NCI-H1417 treated with DMSO at 0.1 percent for 48 hours (cell line): ENCODE data around the gene ZNF688.
A peak's percentile ranks its signal among the peaks of the same experiment; 100 is the strongest.
"Not testable (repeated sequence)": the region's sequence is repeated elsewhere in the genome, so short reads cannot be mapped to it uniquely, and the experiment has no call there.

Source experiments
- DNase-seq: peaks from one replicate; lab custom pipeline; 2025; lab: John Stamatoyannopoulos, UW

Gene ZNF688

DNA sequence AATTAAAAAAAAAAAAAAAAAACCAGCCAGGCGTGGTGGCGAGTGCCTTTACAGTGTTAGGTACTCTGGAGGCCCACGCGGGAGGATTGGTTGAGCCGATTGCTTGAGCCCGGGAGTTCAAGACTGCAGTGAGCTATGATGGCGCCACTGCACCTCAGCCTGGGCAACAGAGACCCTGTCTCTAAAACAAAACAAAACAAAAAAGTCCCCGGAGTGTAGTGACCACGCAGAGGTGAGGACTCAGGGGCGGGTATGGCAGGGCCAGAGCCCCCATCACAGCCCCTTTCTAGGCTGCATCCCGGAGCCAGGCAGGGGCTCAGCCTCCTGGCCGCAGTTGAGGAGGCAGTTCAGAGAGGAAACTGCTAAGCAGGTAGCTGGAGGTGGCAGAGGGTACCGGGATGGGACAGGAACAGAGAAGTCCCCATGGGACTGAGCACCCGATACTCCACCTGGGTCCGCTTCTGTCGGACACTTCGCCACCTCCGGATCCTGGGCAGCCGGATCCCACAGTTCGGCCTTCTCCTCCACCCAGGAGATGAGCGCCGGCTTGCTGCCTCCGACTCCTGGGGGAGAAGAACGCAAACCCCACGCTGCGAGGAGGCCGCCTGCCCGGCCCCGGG is 37.7 kb downstream of the ZNF688 start:
- DNase-seq: no peak

DNA sequence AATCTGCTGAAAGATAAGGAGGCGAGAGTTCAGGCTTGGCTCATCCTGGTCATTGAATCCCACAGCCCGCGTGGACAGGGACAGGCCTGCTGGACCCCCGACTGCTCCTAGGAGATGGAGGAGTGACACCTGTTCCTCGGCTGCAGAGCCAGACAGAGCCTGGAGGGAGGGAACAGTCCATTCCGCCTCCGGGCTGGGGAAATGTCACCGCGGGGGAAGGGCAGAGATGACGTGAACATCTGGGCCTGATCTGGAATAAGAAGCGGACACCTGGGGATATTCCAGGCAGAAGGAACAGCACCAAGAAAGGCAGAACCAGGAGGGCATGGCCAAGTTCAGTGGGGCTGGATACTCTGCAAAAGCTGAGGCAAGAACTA is 38.4 kb downstream of the ZNF688 start:
- DNase-seq: no peak

DNA sequence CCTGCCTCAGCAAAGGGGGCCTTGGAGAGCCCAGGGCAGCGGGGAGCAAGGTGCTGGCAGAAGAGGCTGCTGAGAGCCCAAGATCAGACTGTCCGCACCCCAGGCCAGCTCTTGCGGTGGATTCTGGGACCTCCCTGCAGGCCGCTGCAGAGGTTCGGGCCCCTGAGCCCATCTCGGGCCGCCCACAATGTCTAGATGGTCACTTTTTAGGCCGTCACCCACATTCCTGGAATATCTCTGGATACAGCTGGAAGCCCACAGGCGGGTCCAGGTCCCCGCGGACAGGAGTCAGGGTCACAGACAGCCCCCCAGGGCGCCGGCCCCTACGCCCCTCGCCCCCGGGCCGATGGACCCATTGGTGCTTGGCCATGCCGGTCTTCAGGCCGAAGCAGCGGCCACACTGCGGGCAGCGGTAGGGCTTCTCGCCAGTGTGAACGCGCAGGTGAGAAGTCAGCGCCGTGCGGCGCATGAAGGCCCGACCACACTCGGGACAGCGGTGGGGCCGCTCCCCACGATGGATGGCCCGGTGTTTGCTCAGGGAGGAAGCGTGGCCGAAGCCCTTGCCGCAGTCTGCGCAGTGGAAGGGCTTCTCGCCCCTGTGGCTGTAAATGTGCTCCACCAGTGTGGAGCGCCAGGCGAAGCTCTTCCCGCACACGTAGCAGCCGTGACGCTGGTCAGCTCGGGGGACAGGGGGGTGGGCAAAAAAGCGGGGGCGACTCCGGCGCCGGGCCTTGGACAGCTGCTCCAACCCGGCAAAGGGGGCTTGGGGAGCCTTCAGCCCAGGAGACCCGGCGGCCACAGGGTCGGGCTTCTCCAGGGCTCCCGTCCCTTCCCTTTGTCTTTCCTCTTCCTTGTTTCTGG is 39.0 kb downstream of the ZNF688 start:
- no peak for DNase-seq

DNA sequence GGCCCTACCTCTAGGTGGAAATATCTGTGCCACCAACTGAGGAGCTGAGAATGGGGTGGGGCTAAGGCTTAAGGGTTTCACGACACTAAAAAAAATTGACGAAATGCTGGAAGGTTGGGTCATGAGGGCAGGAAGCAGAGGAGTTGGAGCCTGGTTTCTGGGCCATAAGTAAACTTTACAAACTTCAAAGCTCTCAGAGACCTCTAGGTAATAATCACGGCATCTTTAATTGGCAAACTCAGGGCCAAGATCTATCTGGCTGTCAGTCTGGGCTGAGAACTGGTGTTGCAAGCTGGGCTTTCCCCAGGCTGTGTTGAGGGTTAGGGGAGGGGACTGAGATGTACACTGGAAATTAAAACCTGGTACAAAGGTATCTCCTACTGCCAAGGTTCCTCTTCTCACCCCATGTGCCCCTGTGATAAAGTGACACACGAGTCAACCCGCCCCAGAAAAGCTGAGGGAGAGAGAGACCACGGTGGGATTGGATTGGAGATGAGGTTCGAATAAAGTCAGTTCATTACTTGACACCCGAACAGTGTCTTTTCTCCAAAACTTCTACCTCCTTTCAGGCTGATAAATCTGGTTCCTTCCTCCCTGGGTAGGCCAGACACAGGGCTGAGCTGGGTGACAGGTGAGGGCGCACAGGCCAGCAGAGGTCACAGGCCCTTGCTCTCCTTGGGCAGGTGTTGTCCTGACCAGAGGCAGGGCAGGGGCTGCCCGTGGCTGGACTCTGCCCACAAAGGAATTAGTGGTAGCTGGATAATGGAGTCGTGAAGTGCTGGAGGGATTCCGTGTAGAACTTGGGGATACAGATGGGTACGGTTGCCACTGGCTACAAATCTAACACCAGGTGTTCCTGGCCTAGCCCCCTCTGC is 41.1 kb downstream of the ZNF688 start:
- DNase-seq: no peak

DNA sequence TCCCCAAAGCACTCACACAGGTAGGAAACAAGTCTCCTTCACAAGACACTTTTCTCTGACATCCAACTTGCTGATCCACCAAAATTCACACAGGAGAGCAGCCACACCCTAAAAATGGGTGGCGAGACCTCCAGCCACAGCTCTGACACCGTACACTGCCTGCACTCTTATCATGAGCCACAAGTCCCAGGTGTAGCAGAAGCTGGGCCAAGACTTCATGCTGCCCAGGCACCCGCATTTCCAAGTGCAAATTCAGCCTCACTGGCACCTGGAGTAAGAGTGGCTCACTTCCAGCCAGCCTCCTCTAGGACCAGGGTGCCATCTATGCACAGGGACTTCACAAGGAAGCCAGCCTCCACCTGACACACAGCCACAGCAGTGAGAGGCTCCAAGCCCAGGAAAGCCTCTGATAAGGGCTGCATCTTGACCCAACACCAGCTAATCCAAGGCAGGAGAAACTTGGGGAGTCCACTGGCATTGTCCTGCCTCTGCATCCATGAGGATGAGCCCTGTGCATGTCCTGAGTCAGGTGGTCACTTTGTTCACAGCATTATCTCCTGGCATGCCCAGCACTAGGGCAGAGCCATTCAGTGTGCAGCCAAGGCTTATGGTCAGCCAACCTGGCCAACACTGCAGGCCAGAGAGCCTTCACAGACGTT is 42.6 kb downstream of the ZNF688 start:
- DNase-seq: no peak

DNA sequence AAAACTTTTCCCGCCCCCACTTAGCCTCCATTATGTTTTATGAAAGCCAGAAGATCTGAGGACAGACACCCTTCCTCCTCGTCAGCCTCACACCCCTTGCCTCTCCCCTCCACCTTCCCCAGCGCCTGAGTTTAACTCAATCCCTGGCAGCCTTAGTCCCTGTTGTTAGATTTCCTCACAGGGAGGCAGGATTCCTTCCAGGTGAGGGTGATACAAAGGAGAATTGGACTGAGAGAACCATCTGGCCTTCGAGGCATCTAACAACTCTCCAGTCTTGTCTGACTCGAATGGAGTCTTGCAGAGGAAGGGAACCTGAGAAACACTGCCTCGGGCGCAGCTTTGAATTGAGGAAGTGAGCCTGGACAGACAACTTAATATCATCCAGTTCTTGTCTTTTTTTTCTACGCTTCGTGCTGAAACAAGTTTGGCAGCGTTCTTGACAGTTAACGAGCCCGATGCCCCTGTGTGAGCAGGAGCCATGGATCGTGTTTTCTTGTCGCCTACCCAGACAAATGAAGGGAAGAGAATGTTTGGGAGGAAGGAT is 43.8 kb downstream of the ZNF688 start:
- no peak for DNase-seq

DNA sequence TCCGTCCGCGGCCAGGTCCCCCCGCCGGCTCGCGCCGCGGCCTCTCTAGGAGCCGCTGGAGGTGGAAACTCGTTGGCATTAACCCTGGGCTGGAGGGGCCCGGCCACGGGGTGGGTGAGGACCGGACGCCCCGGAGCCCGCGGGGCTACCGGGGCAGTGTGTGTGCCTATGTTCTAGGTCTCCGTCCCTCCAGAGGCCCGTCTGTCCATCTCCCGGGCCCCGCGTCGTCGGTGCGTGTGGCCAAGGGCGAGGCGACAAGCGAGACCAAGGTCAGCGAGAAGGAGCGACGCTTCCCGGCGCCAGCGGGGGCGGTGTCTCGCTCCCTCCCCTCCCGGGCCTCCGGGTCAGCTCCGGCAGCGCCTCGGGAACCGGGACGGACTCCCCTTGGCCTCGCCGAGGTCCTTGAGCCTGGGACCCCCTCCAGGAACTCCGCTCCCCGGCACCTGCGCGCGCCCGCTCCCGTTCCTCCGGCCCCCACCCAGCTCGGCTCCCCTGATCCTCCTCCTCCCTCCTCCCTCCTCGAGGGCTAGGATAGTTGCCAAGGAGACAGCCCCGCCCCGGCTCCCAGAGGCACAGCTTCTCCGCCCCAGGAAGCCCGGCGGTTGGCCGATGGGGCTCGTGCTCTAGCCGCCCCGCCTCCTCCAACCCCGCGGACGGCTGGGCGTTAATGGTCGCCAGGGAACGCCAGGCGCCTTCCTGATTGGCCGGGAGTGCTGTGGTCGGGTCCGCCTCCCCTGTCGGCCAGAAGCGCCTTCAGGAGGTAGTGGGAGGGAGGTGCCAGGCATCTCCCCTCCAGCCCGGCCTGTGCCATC is 44.5 kb downstream of the ZNF688 start:
- peak; percentile 82 for DNase-seq

DNA sequence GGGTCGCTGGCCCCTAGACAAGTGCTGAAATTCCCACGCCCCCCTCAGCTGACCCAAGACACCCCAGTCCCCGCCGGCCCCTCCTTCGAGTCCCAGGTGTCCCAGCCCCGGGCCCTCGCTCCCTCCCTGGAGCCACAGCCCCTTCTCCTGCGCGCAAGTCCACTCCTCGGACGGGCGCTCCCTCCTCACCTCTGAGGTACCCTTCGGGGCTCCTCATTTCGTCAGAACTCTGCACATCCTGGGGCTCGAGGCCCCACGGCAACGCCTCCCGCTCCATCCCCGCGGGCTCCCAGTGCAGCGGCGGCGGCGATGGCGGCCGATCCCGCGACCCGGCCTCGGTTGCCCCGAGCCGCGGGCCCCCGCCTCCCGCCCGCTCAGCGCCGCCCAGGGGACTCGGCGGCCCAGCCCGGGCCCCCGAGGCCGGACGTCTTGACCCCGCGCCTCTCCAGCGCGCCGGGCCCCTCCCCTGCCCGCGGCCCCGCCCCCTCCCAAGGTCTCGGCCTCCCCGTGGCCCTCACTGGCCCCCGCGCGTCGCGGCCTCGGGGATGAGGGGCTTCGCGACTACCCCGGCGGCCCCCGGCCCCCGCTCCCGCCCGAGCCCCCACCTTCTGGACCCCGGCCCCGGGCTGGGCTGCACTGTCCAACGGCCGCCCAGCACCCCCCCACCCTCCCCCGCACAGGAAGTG is 45.2 kb downstream of the ZNF688 start, which contains the start of gene ZNF768:
ZNF768 (minus strand) TSS at position 430 of the 686 bp plus-strand sequence; CDS start at position 277, 153 bp downstream.
- no peak for DNase-seq

DNA sequence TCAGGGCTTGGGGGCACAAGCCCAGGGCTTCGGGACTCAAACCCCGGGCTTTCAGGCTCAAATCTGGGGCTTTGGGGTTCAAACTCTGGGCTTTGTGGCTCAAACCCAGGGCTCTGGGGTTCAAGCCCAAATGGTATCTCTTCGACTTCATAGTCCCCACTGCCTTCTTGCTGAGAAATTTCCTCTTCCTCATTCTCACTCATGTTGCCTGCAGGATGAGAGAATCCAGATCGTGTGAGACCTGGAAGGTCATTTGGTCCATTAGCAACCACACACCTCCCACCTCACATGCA is 45.7 kb downstream of the ZNF688 start:
- no peak for DNase-seq

DNA sequence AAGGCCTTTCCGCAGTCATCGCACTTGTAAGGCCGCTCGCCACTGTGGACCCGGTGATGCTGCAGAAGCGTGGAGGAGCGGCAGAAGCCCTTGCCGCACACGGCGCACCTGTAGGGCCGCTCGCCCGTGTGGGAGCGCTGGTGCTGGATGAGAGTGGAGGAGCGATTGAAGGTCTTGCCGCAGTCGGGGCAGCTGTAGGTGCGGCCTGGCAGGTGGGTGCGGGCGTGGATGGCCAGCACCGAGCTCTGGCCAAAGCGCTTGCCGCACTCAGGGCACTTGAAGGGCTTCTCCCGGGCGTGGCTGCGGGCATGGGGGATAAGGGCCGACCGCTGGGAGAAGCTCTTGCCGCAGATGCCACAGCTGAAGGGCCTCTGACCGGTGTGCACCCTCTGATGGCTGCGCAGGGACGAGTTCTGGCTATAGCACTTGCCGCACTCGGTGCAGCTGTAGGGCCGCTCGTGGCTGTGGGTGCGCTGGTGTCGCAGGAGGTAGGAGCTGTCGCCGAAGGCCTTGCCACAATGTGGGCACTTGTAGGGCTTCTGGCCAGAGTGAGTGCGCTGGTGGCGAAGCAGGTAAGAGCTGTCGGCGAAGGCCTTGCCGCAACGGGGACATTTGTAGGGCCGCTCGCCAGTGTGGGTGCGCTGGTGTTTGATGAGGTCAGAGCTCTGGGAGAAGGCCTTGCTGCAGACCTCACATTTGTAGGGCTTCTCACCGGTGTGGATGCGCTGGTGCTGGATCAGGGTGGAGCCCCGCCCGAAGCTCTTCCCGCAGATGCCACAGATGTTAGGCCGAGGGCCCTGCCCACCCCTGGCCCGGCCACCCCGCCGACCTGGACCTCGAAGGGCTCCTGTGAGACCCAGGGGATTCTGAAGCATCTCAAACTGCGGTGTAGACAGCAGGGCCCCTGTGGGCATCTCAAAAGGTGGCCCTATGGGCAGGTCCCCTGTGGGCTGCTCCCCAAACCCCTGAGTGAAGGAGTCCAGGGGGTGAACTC is 46.6 kb downstream of the ZNF688 start:
- no peak for DNase-seq

DNA sequence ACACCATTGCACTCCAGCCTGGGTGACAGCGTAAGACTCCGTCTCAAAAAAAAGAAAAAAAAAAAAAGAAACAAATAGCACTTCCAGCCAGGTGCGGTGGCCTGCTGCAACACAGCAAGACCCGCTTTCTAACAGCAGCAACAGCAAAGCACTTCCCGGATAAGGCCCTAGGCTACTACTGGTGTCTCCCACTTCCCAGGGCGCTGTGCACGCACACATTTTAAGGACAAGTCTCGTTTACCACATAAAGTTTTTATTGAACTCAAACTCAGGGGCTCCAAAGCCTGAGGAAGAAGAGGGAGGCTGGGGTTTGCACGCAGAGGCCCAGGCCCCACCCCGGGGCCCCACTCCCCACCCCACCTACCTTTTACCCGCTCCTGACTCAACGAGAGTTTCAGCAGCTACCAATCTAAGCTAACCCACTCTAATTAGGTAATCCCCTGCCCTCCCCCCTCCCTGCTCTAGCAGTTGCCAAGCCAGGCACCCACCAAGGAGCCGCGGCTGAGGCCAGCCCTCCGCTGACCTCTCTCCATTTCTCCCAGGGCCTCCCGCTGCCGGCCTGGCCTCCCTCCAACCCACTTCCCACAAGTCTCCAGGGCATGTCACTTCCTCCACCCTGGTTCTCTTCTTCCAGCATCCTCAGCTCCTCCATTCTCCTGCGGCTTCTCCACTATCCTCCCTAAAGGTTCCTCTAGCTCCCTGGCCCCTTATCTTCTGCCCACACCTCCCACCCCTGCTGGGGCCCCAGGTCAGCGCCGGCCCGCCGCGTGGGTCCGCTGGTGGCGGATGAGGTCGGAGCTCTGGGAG is 47.5 kb downstream of the ZNF688 start:
- no peak for DNase-seq

DNA sequence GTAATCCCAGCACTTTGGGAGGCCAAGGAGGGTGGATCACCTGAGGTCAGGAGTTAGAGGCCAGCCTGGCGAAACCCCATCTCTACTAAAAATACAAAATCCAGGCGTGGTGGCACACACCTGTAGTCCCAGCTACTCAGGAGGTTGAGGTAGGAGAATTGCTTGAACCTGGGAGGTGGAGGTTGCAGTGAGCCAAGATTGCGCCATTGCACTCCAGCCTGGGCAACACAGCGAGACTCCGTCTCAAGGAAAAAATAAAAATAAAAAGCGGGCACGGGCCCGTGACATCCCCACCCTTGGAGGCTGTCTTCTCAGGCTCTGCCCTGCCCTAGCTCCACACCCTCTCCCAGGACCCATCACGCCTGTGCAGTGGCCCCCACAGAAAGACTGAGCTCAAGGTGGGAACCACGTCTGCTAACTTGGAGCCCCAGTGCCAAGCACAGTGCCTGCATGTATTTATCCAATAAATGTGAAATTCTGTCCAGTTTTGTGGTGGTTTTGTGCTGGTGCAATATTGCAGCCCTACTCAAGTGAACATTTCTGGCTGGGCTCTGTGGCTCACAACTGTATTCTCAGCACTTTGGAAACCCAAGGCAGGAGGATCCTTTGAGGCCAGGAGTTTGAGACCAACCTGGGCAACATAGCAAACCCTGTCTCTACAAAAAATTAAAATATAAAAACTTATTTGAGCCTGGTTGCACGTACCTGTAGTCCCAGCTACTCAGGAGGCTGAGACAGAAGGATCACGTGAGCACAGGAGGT is 48.6 kb downstream of the ZNF688 start:
- DNase-seq: not testable (repeated sequence)

DNA sequence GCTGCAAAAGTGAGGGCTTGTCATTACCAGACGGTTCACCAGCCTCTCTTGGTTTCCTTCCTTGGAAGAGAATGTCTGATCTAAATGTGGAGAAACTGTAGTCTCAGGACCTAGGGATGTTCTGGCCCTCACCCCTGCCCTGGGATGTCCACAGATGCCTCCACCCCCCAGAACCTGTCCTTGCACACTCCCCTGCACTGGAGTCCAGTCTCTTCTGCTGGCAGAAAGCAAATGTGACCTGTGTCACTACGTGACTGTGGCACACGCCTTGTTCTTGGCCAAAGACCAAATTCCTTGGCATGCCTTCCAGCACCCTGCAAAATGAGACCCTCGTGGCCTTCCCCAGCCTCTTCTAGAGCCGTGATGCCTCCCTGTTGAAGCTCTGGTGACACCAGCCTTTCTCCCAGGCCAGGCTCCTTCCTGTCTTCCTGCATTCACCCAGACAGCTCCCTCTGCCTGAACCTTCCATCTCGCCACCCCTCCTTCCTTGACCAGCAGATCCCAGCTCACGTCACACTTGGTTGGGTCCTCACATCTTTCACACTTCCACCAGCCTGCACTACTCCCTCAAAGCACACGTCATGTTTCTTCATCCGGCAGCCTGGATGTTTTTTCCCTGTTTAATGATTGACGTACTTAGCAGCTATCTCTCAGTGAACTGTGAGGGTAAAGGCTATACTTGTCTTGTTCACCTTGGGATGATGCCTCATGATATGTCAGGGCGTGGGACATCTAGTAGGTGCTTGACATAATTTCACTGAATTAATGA is 49.5 kb downstream of the ZNF688 start:
- DNase-seq: no peak

DNA sequence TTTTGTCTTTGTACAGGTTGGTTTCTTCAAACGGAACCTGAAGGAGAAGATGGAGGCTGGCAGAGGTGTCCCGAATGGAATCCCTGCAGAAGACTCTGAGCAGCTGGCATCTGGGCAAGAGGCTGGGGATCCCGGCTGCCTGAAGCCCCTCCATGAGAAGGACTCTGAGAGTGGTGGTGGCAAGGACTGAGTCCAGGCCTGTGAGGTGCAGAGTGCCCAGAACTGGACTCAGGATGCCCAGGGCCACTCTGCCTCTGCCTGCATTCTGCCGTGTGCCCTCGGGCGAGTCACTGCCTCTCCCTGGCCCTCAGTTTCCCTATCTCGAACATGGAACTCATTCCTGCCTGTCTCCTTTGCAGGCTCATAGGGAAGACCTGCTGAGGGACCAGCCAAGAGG is 50.0 kb downstream of the ZNF688 start:
- no peak for DNase-seq
